Smooth muscle cell (in vitro differentiated cells): Measurements from ENCODE around the gene COL7A1. TPM values are rescaled to one million over a fixed set of nuclear protein-coding genes. Genes with fewer than 3 reads are reported as not detected.

Experiments
- DNase-seq: peaks from one replicate; lab custom pipeline; 2025; ENCODE audit not compliant: unreplicated experiment; lab: John Stamatoyannopoulos, UW
- H2AFZ ChIP-seq: fragments of 200-600 bp; sonication (generic); 2 replicates; pipeline ENCODE4 v1.6.0; 2016; ENCODE audit warnings: antibody characterized with exemption, low read depth, mild to moderate bottlenecking
- H3F3A ChIP-seq: fragments of 200-600 bp; sonication (generic); 2 replicates; pipeline ENCODE4 v1.6.0; 2017; ENCODE audit warnings: antibody characterized with exemption, low read depth
- H3K27ac ChIP-seq: fragments of 200-600 bp; sonication (generic); 2 replicates; pipeline ENCODE4 v1.5.1; 2016; ENCODE audit warnings: low read depth, mild to moderate bottlenecking
- H3K27me3 ChIP-seq: fragments of 200-600 bp; sonication (generic); 2 replicates; pipeline ENCODE4 v1.6.1; 2016; ENCODE audit warnings: low read depth, mild to moderate bottlenecking
- H3K36me3 ChIP-seq: fragments of 200-600 bp; sonication (generic); 2 replicates; pipeline ENCODE4 v1.5.1; 2016; ENCODE audit warnings: low read depth
- H3K4me1 ChIP-seq: fragments of 200-600 bp; sonication (generic); 2 replicates; pipeline ENCODE4 v1.5.1; 2016; ENCODE audit warnings: low read depth
- H3K4me2 ChIP-seq: fragments of 200-600 bp; sonication (generic); 2 replicates; pipeline ENCODE4 v1.6.0; 2016; ENCODE audit warnings: mild to moderate bottlenecking
- H3K4me3 ChIP-seq: fragments of 200-600 bp; sonication (generic); 2 replicates; pipeline ENCODE4 v1.5.1; 2016; ENCODE audit warnings: mild to moderate bottlenecking
- H3K79me2 ChIP-seq: fragments of 200-600 bp; sonication (generic); 2 replicates; pipeline ENCODE4 v1.6.0; 2016; ENCODE audit warnings: low read depth, mild to moderate bottlenecking
- H3K9ac ChIP-seq: fragments of 200-600 bp; sonication (generic); 2 replicates; pipeline ENCODE4 v1.6.0; 2016; ENCODE audit warnings: low read depth
- H3K9me3 ChIP-seq: fragments of 200-600 bp; sonication (generic); replicated peaks from 2 replicates; pipeline ENCODE4 v1.5.1; 2016; ENCODE audit warnings: low read depth
- H4K20me1 ChIP-seq: fragments of 200-600 bp; sonication (generic); 2 replicates; pipeline ENCODE4 v1.6.0; 2016; ENCODE audit warnings: low read depth
- WGBS: methylation state at CpG from one replicate; pipeline ENCODE4 v1.1.7; 2016; ENCODE audit warnings: low lambda C conversion rate; 5-methylcytosine and 5-hydroxymethylcytosine counted together
- polyA plus RNA-seq: library from polyadenylated mRNA; unstranded; fragments of >200 nt; fragmentation: Nextera tagmentation; extraction: Ambion mirVana; gene quantifications from 2 replicates; pipeline ENCODE4 v1.2.1, GENCODE V29; 2016
- total RNA-seq: library from RNA; depleted of rRNA; stranded (reverse); fragments of >200 nt; gene quantifications from 2 replicates; pipeline ENCODE4 v1.2.3, GENCODE V29; 2014
- TF ChIP-seq, protein P1 (sequence below): fragments of 200-600 bp; sonication (generic); IDR thresholded peaks from 2 replicates; pipeline ENCODE4 v1.5.1; 2017; ENCODE audit warnings: borderline replicate concordance, mild to moderate bottlenecking, antibody characterized with exemption; ENCODE audit not compliant: insufficient read depth, poor library complexity, severe bottlenecking

COL7A1 gene
- total and polyA plus RNA-seq, 2 experiments from 2014 or later: 57.3 to 80.7 TPM

DNA sequence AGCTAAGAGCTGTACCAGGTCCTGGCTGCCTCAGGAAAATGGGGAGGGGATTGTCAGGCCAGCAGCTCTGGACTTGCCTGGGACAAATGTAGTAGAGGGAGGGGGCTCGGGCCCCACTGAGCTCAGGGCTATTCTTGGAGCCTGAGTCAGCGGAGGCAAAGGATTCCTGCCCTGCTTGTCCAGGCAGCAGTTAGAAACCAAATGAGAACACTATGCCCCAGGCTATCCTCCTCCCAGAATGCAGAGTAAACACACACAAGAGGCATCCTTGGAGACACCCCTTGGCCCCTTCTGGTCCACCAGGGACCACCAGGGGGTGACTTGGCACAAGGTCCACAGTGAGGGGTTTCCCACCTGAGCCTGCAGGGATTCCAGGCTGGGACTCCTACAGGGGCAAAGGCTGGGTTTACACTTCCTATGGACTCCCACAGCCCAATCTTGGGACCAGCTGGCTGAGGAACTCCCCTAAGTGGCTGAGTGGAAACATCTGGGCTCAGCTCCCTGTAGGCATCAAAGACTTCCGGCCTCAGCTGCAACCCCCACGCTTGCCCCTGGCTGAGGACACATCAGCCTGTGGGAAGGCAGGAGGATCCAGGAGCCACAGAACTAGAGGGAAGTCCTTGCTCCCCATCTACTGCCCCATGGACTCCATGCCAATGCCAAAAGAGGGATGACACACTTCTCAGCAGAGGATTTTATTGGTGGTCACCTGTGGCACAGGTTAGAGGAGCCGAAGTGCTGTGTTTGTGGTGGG is 3.4 kb upstream of the COL7A1 start:
- WGBS: 17% methylated on average over 5 of the region's 5 CpGs
- peak; percentile 34 for DNase-seq
- Histone ChIP-seq H3K9me3 (no peaks in the 10 kb centered on the region), H3K4me3 (no peak overlapping the region), H3K36me3 (no peaks in the 10 kb centered on the region), H3K4me1 (peaks cover 20% of the 10 kb centered on the region), H3F3A (peaks cover 40% of the 10 kb centered on the region), H3K27ac (peak overlapping the region; percentile 100), H3K27me3 (no peaks in the 10 kb centered on the region), H2AFZ (no peak overlapping the region), H3K4me2 (peak overlapping the region; percentile 80), H4K20me1 (peaks cover 5% of the 10 kb centered on the region), H3K9ac (peak overlapping the region; percentile 91), H3K79me2 (peaks cover 11% of the 10 kb centered on the region)
- TF ChIP-seq, protein P1, sequence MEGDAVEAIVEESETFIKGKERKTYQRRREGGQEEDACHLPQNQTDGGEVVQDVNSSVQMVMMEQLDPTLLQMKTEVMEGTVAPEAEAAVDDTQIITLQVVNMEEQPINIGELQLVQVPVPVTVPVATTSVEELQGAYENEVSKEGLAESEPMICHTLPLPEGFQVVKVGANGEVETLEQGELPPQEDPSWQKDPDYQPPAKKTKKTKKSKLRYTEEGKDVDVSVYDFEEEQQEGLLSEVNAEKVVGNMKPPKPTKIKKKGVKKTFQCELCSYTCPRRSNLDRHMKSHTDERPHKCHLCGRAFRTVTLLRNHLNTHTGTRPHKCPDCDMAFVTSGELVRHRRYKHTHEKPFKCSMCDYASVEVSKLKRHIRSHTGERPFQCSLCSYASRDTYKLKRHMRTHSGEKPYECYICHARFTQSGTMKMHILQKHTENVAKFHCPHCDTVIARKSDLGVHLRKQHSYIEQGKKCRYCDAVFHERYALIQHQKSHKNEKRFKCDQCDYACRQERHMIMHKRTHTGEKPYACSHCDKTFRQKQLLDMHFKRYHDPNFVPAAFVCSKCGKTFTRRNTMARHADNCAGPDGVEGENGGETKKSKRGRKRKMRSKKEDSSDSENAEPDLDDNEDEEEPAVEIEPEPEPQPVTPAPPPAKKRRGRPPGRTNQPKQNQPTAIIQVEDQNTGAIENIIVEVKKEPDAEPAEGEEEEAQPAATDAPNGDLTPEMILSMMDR: peak; percentile 8

- Histone ChIP-seq H3K27me3 (no peaks in the 10 kb centered on the region), H3K36me3 (no peaks in the 10 kb centered on the region), H3F3A (peaks cover 40% of the 10 kb centered on the region), H3K4me2 (peak overlapping the region; percentile 80), H3K4me1 (peaks cover 20% of the 10 kb centered on the region), H3K9me3 (no peaks in the 10 kb centered on the region), H4K20me1 (peaks cover 16% of the 10 kb centered on the region), H3K4me3 (no peak overlapping the region), H3K79me2 (peaks cover 15% of the 10 kb centered on the region), H3K9ac (peak overlapping the region; percentile 91), H2AFZ (no peak overlapping the region), H3K27ac (peak overlapping the region; percentile 100)
- 90% methylated on average over 6 of the region's 6 CpGs for WGBS
- TF ChIP-seq, protein P1: no peak
- no peak for DNase-seq
Observed at GRCh38 chr3:48597408-48597800, 2.3 kb upstream of the COL7A1 start.

DNA sequence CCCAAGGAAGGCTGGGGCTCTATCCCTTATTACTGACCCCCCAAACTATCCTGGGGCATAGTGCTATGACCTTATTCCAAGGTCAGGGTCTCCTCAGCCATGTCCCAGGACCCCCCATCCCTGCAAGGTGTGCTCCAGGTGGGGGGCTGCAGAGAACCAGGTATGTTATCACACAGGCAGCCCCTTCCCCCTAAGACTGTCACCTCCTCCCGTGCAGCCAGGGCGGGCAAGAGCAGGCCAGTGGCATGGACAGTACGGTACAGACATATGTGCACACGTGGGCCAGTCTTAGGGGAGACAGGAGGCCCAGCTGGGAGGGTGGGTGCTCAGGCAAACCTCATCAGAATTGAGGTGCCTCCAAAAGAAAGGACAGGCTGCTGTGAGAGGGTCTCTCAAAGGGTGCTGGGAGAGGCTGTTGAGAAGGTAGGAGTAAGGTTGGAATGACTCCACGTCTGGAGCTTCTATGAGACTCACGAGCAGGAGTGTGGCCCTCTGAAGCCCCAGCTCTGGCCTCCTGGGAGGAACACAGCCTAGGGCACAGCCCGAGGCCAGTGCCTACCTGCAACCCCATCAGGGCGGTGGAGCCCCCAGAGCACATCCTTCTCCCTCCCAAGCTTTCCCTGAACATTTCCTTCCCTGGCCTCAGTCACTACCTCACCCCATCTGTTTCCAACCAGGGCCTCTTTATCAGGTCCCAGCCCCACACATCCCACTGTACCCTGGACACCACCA is 1.7 kb upstream of the COL7A1 start:
- Histone ChIP-seq H3K9ac (peak overlapping the region; percentile 91), H3K4me1 (peaks cover 20% of the 10 kb centered on the region), H3F3A (peaks cover 40% of the 10 kb centered on the region), H3K4me2 (peak overlapping the region; percentile 61), H3K27ac (peak overlapping the region; percentile 100), H3K79me2 (peaks cover 15% of the 10 kb centered on the region), H3K4me3 (no peak overlapping the region), H3K36me3 (no peaks in the 10 kb centered on the region), H2AFZ (no peak overlapping the region), H3K27me3 (no peaks in the 10 kb centered on the region), H4K20me1 (peaks cover 19% of the 10 kb centered on the region), H3K9me3 (no peaks in the 10 kb centered on the region)
- TF ChIP-seq, protein P1: no peak
- no peak for DNase-seq
- WGBS: 85% methylated on average over 8 of the region's 8 CpGs
